GM18507 (cell line): ENCODE measurements around the gene ZFP90.
A peak's percentile ranks its signal among the peaks of the same experiment; 100 is the strongest.
"Not testable (repeated sequence)": the region's sequence is repeated elsewhere in the genome, so short reads cannot be mapped to it uniquely, and the experiment has no call there.

ENCODE experiments used
- DNase-seq: peaks from one replicate; pipeline ENCODE4 v3.0.0; 2011; ENCODE audit warnings: low read depth; ENCODE audit not compliant: insufficient read length; ENCODE audit errors: extremely low spot score
- FAIRE-seq: peaks from 2 replicates; lab custom pipeline; 2011; peaks lifted over from hg19 to GRCh38; lab: Jason Lieb, UNC

Gene ZFP90

DNA sequence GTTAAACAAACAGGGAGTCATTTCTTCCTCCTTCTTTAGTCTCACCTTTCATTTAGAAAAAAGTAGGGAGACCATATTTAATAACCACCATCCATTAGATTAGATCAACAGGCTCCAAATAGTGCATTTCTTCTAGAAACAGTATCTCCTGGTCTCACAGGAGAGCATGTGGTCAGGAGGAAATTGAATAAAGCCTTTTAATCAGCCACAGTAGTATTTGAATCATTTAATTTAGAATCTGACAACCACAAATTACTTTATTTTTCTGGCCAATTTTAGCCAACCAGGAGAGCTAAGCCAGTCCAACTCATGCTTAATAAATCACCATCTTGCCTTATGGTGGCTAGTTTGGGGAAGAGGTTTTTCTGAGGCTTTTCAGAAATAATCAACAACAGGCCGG is 26.3 kb upstream of the ZFP90 start:
- FAIRE-seq: no peak
- DNase-seq: no peak

DNA sequence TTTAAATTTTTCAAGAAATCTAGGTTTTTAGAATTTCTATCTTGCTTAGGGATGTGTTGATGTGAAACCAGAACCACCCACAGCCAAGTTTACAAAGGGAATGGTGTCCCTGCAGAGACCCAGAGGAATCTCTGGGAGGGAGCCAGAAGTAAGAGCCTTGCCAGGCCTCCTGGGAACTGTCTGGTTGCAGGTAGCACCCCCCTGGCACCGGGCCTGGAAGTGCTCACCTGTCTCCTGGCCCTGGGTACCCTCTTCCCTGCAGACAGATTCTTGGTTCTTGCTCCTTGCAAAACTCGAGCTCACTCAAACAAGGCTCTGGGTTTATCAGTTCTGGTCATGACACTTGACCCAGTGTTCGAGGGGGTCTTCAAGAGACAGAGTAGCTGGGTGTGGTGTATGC is 24.6 kb upstream of the ZFP90 start:
- no peak for FAIRE-seq
- DNase-seq: no peak

GRCh38 chr16:68517606-68518166 is 21.4 kb upstream of the ZFP90 start:
- FAIRE-seq: no peak
- no peak for DNase-seq

- FAIRE-seq: no peak
- no peak for DNase-seq
Measured at GRCh38 chr16:68519225-68519745, 19.8 kb upstream of the ZFP90 start.

- FAIRE-seq (peak; percentile 87), DNase-seq (peak; percentile 97)
Measured at GRCh38 chr16:68520649-68521086, 18.4 kb upstream of the ZFP90 start.

- no peak for DNase-seq
- FAIRE-seq: no peak
Measured at GRCh38 chr16:68524069-68524820, 14.8 kb upstream of the ZFP90 start.

DNA sequence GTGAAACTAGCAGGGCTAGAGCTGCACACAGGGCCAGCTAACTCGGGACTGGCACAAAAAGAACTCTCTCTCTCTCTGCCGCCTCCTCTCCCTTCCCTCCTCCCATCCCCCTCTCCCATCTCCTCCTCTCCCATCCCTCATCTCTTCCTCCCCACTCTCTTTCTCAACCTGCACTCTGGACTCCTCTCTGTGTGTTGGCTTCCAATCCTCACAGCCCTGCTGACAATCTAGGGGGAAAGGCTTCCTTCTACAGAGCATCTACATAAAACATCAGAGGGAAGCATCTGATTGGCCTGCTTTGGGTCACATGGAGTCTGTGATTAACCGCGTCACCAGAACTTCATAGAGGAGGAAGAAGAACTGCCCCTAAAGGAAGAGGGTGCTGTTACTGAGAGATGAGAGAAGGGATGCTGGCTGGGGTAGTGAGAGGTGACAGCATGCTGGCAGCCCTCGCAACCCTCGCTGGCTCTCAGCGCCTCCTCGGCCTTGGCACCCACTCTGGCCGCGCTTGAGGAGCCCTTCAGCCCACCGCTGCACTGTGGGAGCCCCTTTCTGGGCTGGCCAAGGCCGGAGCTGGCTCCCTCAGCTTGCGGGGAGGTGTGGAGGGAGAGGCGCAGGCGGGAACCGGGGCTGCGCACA is 12.8 kb upstream of the ZFP90 start:
- no peak for DNase-seq
- FAIRE-seq: no peak

- DNase-seq: no peak
- no peak for FAIRE-seq
Measured at GRCh38 chr16:68526782-68527145, 12.3 kb upstream of the ZFP90 start.

- no peak for DNase-seq
Measured at GRCh38 chr16:68528233-68528632, 10.9 kb upstream of the ZFP90 start.

GRCh38 chr16:68528686-68529379 is 10.3 kb upstream of the ZFP90 start:
- peak; percentile 79 for DNase-seq
- peak; percentile 89 for FAIRE-seq

More at GRCh38 chr16:68528233-68528632, 10.9 kb upstream of the ZFP90 start:
- FAIRE-seq: no peak

DNA sequence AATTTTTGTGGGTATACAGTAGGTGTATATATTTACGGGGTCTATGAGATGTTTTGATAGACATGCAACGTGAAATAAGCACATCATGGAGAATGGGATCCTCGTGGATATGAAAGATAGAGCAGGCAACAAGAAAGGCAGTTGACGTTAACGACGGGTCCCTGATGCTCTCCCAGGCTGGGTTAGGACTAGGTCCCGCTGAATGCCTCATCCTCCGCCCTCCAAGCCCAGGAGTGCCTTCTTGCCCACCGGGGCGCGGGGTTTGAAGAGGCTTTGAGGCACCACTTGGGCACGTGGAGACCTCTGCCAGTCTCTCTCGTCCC is 9.5 kb upstream of the ZFP90 start:
- DNase-seq: no peak
- FAIRE-seq: peak; percentile 9

- FAIRE-seq (peak; percentile 93), DNase-seq (peak; percentile 93)
Measured at GRCh38 chr16:68529931-68530701, 9.0 kb upstream of the ZFP90 start.

GRCh38 chr16:68533937-68534336 is 5.2 kb upstream of the ZFP90 start:
- DNase-seq (no peak), FAIRE-seq (no peak)

DNA sequence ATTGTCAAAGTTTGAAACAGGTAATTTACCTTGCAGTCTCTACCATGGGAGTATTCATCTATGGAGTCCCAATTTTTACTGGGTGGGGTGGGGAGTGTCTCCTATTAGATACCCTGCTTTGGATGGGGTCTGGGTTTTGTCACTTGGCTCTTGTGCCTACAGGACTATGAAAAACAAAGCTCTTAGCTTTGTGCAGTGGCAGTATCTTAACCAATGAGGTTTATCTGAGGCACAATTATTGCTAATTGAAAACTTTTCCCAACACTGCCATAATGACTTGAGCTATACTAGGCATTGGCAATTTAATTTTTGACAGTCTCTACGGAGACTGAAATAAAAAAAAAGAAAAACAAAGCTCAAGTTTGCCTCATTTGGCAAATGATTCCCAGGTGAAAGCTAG is 3.8 kb upstream of the ZFP90 start:
- DNase-seq: no peak
- no peak for FAIRE-seq

- DNase-seq: no peak
- peak; percentile 9 for FAIRE-seq
Measured at GRCh38 chr16:68539711-68540239, 684 bp downstream of the ZFP90 start.

- FAIRE-seq (no peak), DNase-seq (no peak)
Measured at GRCh38 chr16:68548947-68549346, 9.9 kb downstream of the ZFP90 start.

DNA sequence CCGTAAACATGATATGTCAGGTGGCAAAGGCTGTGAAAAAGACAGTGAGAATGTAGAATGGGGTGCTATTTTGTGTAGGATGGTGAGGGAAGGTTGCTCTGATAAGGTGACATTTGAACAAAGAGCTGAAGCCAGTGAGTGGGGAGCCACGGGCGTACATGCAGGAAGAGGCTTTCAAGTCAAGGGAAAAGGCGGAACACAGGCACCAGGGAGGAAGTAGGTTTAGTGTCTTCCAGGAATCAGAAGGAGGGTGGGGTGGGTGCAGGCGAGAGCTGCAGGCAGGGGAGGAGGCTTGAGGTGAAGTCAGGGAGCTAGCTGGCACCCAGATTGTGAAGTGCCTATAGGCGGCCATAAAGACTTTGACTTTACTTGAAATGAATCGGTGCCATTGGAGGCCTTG is 14.1 kb downstream of the ZFP90 start:
- no peak for FAIRE-seq
- no peak for DNase-seq

DNA sequence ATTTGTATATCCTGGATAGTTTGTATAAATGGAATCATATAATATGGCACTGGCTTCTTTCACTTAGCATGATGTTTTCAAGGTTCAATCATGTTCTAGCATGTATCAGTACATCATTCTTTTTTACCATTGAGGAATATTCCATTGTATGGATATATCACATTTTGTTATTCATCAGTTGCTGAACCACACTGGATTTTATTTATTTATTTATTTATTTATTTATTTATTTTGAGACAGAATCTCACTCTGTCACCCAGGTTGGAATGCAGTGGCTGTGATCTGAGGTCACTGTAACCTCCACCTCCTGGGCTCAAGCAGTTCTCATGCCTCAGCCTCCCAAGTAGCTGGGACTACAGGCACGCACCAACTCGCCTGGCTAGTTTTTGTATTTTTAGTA is 21.2 kb downstream of the ZFP90 start:
- FAIRE-seq, DNase-seq: not testable (repeated sequence)

- DNase-seq: no peak
- no peak for FAIRE-seq
Measured at GRCh38 chr16:68563631-68564381, 24.7 kb downstream of the ZFP90 start.
